GM10248 (cell line): Measurements from ENCODE around the gene SLC34A3.

ENCODE experiments used
- CTCF ChIA-PET: fragments of 300-600 bp; sonication (Branson Sonifier 250); formaldehyde crosslinking; extraction: SDS; loops from one replicate; lab custom pipeline; 2021; ENCODE audit warnings: antibody characterized with exemption; lab: Yijun Ruan, JAX
- POLR2A ChIA-PET: fragments of 350-650 bp; sonication (Branson Sonifier 250); formaldehyde crosslinking; extraction: SDS; loops from one replicate; lab custom pipeline; 2020; ENCODE audit warnings: antibody characterized with exemption; lab: Yijun Ruan, JAX
- DNase-seq: peaks from one replicate; pipeline ENCODE4 v3.0.0; 2012; ENCODE audit errors: extremely low spot score
- CTCF ChIP-seq: IDR thresholded peaks from 2 replicates; pipeline ENCODE4 v1.5.1; 2012; ENCODE audit warnings: mild to moderate bottlenecking, low read depth; ENCODE audit errors: extremely low read depth, missing control alignments, control extremely low read depth

SLC34A3 gene

GRCh38 chr9:137230705-137231371, at the start of gene SLC34A3:
SLC34A3 (plus strand) TSS chr9:137230901; CDS start chr9:137231703, 802 bp downstream.
- DNase-seq = no peak
- CTCF ChIA-PET = interaction anchor here (1.0 to 1.9 kb wide), 3 partner anchors 10 to 196 kb away, joined by 3 to 5 read pairs (median 4); partner anchors contain the start of gene TUBB4B
- TF ChIP-seq CTCF = no peak
- POLR2A ChIA-PET = interaction anchor here (1.1 kb wide), 1 partner anchor 10 kb away, joined by 4 read pairs; no protein-coding TSS in a partner anchor

DNA sequence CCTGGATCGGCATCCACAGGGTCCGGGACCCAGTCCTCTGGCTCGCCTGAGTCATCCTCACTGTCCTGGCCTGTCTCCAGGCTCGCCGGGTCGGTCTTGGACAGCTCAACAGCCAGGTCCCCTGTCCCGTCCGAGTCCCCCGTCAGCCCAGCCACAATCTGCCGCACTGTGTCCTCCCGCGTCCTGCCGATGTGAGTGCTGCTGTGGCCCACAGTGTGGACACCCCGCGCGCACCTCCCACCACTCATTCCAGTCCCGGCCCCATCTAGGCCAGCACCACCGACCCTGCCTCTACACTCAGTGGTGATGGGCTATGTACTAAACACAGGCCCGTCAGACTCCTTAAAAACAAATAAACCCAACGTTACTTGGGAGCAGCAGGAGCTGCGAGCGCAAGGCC, 49.0 kb upstream of the SLC34A3 start:
- no peak for TF ChIP-seq CTCF
- ChIA-PET POLR2A (no interaction called here), CTCF (interaction anchor here (1.1 to 2.6 kb wide), 3 partner anchors 17 to 55 kb away, joined by 3 to 7 read pairs (median 6); partner anchors contain the start of gene TPRN)

DNA sequence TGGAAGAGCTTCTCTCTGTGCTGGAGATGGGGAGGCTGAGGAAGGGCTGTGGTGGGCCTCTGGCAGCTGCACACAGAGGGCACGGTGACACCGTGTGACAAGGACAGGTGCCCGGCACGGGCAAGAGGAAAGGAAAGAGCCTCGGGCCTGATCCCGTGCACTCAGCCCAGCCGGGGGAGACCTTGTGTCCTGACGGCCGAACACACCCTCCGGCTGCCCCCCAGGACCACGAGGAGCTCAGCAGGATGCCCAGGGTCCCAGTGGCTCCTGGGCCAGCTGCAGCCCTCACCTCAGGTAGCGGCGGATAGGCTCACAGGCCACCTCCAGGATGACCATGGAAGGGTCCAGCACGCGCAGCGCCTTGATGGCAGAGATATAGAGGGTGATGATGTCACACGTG, 47.9 kb upstream of the SLC34A3 start:
- DNase-seq = no peak
- ChIA-PET CTCF (interaction anchor here (2.6 kb wide), 1 partner anchor 54 kb away, joined by 7 read pairs; no protein-coding TSS in a partner anchor), POLR2A (no interaction called here)
- TF ChIP-seq CTCF = no peak

More for the DNA sequence above, 49.0 kb upstream of the SLC34A3 start:
- no peak for DNase-seq

DNA sequence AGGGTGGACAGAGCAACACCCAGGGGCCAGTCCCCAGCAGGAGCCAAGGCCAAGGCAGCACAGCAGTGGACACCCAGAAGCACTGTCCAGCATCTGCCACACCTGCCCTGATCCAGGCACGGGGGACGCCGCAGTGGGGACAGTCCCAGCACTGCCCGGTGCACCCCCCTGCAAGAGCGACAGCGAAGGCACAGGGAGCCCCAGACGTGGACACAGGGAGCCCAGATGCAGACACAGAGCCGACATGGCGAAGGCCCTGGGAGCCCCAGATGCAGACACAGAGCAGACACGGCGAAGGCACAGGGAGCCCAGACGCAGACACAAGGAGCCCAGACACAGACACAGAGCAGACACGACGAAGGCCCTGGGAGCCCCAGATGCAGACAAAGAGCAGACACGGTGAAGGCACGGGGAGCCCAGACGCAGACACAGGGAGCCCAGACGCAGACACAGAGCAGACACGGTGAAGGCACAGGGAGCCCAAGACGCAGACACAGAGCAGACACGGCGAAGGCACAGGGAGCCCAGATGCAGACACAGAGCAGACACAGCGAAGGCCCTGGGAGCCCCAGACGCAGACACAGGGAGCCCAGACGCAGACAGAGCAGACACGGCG, 46.6 kb upstream of the SLC34A3 start:
- no peak for TF ChIP-seq CTCF
- POLR2A ChIA-PET = interaction anchor here (1.0 kb wide), 1 partner anchor 12 kb away, joined by 3 read pairs; the partner anchor contains the start of gene TMEM210
- no peak for DNase-seq
- CTCF ChIA-PET = no interaction called here

DNA sequence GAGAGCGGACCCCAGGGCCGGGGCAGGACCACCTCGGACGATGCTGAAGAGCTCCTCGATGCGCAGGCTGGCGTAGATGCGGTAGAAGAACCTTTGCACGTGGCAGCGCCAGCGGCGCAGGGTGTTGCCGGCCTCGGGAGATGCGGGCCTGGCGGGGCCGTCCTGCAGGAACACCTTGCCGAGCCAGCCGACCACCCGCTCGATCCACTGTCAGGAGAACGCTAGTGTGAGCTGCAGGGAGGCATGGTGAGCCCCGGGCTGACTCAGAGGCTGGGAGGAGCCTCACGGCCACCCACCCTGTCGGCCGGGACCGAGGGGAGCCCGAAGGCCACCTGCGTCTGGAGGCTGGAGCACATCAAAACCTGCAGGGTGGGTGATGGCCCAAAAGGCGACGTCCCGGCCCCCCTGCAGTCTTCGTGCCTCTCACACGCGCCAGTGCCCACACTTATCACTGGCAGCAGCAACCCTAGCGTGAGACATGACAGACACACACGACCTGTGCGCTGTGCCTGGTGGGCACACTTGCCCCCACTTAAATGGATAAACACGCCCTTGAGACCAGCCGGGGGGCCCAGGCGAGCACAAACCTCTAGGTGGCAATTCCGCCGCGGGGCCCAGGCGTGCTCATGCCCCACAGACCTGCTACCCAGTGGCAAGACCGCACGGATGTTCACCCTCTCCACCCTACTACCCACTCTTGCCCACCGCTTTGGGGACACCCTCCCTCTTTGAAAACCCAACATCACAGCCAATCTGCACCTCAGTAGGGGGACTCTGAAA, 45.6 kb upstream of the SLC34A3 start:
- ChIA-PET CTCF (no interaction called here), POLR2A (interaction anchor here (1.0 kb wide), 1 partner anchor 13 kb away, joined by 3 read pairs; the partner anchor contains the start of gene TMEM210)
- no peak for DNase-seq
- no peak for TF ChIP-seq CTCF

DNA sequence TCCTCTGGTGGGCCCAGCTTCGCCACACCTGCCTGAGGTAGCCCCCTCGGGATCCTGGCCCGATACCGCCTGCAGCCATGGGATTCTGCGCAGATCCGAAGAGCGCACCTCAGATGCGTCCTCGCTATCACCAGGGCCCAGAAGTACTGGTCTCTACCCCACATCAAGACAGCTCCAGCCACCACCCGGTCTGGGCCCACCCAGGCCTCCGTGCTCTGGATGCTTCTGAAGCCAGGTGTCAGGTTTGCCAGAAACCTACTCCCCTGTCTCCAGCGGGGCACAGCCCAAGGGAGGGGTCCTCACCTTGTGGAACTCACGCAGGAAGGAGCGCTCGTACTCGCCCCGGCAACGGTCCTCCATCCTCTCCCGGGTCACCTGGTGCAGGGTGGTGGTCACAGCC, 44.8 kb upstream of the SLC34A3 start:
- no peak for TF ChIP-seq CTCF

More for the DNA sequence above, 44.8 kb upstream of the SLC34A3 start:
- ChIA-PET CTCF (no interaction called here), POLR2A (no interaction called here)
- DNase-seq = no peak
